ENCODE results near the gene STOML2.

GRCh38 chr9:35051069-35051967, 51.6 kb downstream of the STOML2 start:
- TF ChIP-seq CTCF (IDR thresholded peaks at IDR 0.05) (peak; percentile 51 to 66 (median 54)), POLR2A (IDR thresholded peaks at IDR 0.05) (no peak)

All from right lobe of liver (tissue), 4 donors.